ENCODE measurements around the gene BBIP1. TPM values are rescaled to one million over a fixed set of nuclear protein-coding genes. Genes with fewer than 3 reads are reported as not detected.

The BBIP1 gene, protein sequence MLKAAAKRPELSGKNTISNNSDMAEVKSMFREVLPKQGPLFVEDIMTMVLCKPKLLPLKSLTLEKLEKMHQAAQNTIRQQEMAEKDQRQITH
- total RNA-seq, result 22.8 and 39.0 TPM in 2 replicates

GRCh38 chr10:110918643-110919348 is at the start of gene BBIP1:
TSS of gene BBIP1 (minus strand) at chr10:110919180. CDS start at chr10:110918157, 1,023 bp downstream.

DNA sequence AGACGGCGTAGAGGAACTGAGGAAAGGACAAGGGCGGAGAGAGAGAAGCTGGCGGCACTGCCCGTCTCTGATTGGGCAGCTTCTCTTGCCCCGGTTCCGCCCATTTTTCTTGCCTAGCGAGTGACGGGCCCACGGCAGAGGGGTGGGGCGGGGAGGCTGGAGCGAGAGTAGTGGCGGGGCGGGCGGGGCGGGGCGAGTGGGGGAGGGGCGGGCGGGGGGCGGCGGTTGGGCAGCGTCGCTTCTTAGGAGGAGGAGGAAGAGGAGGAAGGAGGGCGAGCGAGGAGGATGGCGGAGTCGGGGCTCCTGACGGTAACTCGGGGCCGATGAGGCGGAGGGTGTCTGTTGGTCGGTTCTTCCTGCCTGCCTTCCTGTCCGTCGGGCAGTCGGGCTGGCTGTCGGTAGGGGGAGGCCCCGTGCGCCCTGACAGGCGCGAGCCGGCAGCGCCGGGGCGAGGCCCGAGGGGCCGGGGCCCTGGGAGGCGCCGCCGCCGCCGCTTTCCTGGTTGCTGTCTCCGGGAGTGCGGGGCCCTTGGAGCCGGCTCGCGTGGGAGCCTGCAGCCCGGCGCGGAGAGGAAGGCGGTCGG is 460 bp upstream of the BBIP1 start, which contains the start of gene SHOC2:
Gene SHOC2 (plus strand): TSS at position 256 of the 583 bp plus-strand sequence. CDS start 44,755 bp downstream, outside the sequence.

GRCh38 chr10:110871298-110872084 is 47.5 kb downstream of the BBIP1 start, which contains the start of gene PDCD4:
TSS of gene PDCD4 (plus strand) at chr10:110871928. CDS start at chr10:110876028, 4,100 bp downstream.

Other genes with a start within 250 kb of the BBIP1 start
- gene PDCD4, start 47.3 kb downstream of the BBIP1 start, total RNA-seq, result 36.1 and 53.0 TPM in 2 replicates
- 27.8 and 34.3 TPM in 2 replicates for gene SHOC2, start 424 bp upstream of the BBIP1 start, total RNA-seq
- 0.16 and 0.36 TPM in 2 replicates for gene ADRA2A, start 157.8 kb upstream of the BBIP1 start, total RNA-seq